Esophagus muscularis mucosa (tissue), 4 donors: Measurements from ENCODE around the gene CATSPERD. TPM values are rescaled to one million over a fixed set of nuclear protein-coding genes. Genes with fewer than 3 reads are reported as not detected.

Experiments
- DNase-seq: peaks from one replicate; pipeline ENCODE4 v3.0.0-alpha.2; 2017; ENCODE audit errors: extremely low spot score
- H3K27ac ChIP-seq, 4 donors: fragments of 200-600 bp; sonication (generic); replicated peaks in 1 of 4; 1 replicate in 3 of 4; 2 replicates in 1 of 4; pipeline ENCODE4 v1.5.1; 2016 to 2019; ENCODE audit warnings: mild to moderate bottlenecking in 1 of 4
- H3K27me3 ChIP-seq, 4 donors: fragments of 200-600 bp; sonication (generic); one replicate each; pipeline versions ENCODE4 v1.5.1 to v1.6.0; 2016 to 2019
- H3K36me3 ChIP-seq, 4 donors: fragments of 200-600 bp; sonication (generic); one replicate each; pipeline ENCODE4 v1.5.1; 2016 to 2019
- H3K4me1 ChIP-seq, 4 donors: fragments of 200-600 bp; sonication (generic); one replicate each; pipeline ENCODE4 v1.5.1; 2016 to 2019
- H3K4me3 ChIP-seq, 4 donors: fragments of 200-600 bp; sonication (generic); 1 replicate in 2 of 4; 2 replicates in 2 of 4; pipeline ENCODE4 v1.5.1; 2016 to 2019; ENCODE audit warnings: mild to moderate bottlenecking in 4 of 4, moderate library complexity in 1 of 4
- H3K9me3 ChIP-seq, 4 donors: fragments of 200-600 bp; sonication (generic); 1 replicate in 3 of 4; 2 replicates in 1 of 4; pipeline ENCODE4 v1.5.1; 2016 to 2019
- EP300 ChIP-seq: sonication (generic); formaldehyde crosslinking; IDR thresholded peaks from one replicate; pipeline ENCODE4 v1.6.1; 2017; ENCODE audit warnings: antibody characterized with exemption
- POLR2A ChIP-seq: fragments of 450-650 bp; IDR thresholded peaks from one replicate; pipeline ENCODE4 v1.6.1; 2017; ENCODE audit warnings: antibody characterized with exemption, moderate library complexity, mild to moderate bottlenecking, low read depth
- POLR2AphosphoS5 ChIP-seq, 2 donors: sonication (generic); formaldehyde crosslinking; IDR thresholded peaks; one replicate each; pipeline ENCODE4 v1.6.1; 2017; ENCODE audit warnings: antibody characterized with exemption in 2 of 2
- WGBS: methylation state at CpG from one replicate; pipeline ENCODE4 v1.1.5; 2018; 5-methylcytosine and 5-hydroxymethylcytosine counted together
- intact Hi-C: fragments of 100-400 bp; cut with DNase I; formaldehyde crosslinking; loops from one replicate; pipeline ENCODE4 v1.15.1; 2023
- total RNA-seq, 4 donors: library from RNA; depleted of rRNA; stranded (reverse); fragments of >200 nt; gene quantifications; one replicate each; pipeline versions ENCODE4 v1.1.0 to v1.2.1, GENCODE V29; 2016
- TF ChIP-seq, protein P1 (sequence below), 3 experiments: fragments of 200-600 bp in 2 of 3; fragments of 450-650 bp in 1 of 3; sonication (generic) in 2 of 3; IDR thresholded peaks; one replicate each; pipeline ENCODE4 v1.5.1; 2017 to 2019; ENCODE audit warnings: antibody characterized with exemption in 3 of 3, mild to moderate bottlenecking in 2 of 3, moderate library complexity in 1 of 3

CATSPERD gene
- total RNA-seq, 4 donors from 2014 or later: 0.19 TPM; not detected in 3

DNA sequence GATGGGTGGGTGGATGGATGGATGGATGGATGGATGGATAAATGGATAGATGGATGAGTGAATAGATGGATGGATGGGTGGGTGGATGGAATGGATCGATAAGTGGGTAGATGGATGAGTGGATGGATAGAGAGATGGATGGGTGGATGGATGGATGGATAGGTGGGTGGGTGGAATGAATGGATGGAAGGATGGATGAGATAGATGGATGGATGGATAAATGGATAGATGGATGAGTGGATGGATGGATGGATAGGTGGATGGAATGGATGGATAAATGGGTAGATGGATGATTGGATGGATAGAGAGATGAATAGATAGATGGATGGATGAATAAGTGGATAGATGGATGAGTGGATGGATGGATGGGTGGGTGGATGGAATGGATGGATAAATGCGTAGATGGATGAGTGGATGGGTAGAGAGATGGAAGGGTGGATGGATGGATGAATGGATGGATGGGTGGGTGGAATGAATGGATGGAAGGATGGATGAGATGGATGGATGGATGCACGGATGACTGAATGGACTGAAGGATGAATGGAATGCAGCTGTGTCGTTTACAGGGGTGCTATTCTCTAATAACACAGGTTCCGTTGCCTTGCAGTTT lies 42.3 kb downstream of the CATSPERD start:
- no peak overlapping the region for H3K27ac ChIP-seq
- H3K4me3 ChIP-seq: no peak overlapping the region
- no peak for DNase-seq
- 91% methylated on average over 5 of the region's 5 CpGs for WGBS
- TF ChIP-seq POLR2AphosphoS5 (IDR thresholded peaks at IDR 0.05) (no peak), EP300 (no peak), POLR2A (no peak)
- TF ChIP-seq, protein P1, sequence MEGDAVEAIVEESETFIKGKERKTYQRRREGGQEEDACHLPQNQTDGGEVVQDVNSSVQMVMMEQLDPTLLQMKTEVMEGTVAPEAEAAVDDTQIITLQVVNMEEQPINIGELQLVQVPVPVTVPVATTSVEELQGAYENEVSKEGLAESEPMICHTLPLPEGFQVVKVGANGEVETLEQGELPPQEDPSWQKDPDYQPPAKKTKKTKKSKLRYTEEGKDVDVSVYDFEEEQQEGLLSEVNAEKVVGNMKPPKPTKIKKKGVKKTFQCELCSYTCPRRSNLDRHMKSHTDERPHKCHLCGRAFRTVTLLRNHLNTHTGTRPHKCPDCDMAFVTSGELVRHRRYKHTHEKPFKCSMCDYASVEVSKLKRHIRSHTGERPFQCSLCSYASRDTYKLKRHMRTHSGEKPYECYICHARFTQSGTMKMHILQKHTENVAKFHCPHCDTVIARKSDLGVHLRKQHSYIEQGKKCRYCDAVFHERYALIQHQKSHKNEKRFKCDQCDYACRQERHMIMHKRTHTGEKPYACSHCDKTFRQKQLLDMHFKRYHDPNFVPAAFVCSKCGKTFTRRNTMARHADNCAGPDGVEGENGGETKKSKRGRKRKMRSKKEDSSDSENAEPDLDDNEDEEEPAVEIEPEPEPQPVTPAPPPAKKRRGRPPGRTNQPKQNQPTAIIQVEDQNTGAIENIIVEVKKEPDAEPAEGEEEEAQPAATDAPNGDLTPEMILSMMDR (IDR thresholded peaks at IDR 0.05): no peak
- H3K9me3 ChIP-seq: no peaks in the 10 kb centered on the region
- H3K27me3 ChIP-seq: peaks cover 0 to 5% (median 0%) of the 10 kb centered on the region in 4 donors
- no peaks in the 10 kb centered on the region for H3K36me3 ChIP-seq
- no peaks in the 10 kb centered on the region for H3K4me1 ChIP-seq
- intact Hi-C loops: no loop called here

DNA sequence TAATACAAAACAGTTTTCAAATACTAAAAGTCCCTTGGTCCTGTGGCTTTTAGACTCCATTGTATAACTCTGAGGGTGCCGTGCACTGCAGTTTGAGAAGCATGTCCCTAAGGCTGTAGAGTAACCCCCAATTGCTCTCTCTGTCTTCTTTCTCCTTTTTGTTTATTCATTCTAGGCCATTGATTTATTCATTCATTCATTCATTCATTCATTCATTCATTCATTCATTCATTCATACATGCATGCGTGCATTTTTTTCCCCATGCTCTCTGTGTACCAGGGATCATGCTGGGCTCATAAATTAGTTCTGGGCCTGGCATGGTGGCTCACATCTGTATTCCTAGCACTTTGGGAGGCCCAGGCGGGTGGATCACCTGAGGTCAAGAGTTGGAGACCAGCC lies 44.8 kb downstream of the CATSPERD start:
- DNase-seq: no peak
- Histone ChIP-seq H3K4me1 (no peaks in the 10 kb centered on the region), H3K27me3 (no peaks in the 10 kb centered on the region), H3K9me3 (no peaks in the 10 kb centered on the region), H3K4me3 (no peak overlapping the region), H3K36me3 (no peaks in the 10 kb centered on the region), H3K27ac (no peak overlapping the region)
- TF ChIP-seq EP300 (no peak), POLR2AphosphoS5 (IDR thresholded peaks at IDR 0.05) (no peak), POLR2A (no peak)
- TF ChIP-seq, protein P1 (IDR thresholded peaks at IDR 0.05): no peak
- intact Hi-C loops: no loop called here
- WGBS: 91% methylated on average over 3 of the region's 3 CpGs

DNA sequence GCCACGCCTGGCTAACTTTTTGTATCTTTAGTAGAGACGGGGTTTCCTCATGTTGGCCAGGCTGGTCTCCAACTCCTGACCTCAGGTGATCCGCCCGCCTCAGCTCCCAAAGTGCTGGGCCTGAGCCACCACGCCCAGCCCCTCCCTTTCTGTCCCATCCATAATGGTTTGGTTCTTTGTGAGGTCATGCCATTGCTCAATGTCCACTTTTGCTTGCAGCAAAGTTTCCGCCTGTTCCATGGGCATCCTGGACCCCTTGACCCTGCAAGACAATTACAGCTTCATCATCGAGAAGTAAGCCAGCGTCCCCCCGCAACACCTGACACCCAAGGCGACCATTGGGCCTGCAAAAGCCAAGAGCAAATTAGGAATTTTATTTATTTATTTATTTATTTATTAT lies 47.5 kb downstream of the CATSPERD start:
- no peak for DNase-seq
- Histone ChIP-seq H3K36me3 (no peaks in the 10 kb centered on the region), H3K9me3 (no peaks in the 10 kb centered on the region), H3K4me1 (no peaks in the 10 kb centered on the region), H3K4me3 (no peak overlapping the region), H3K27ac (no peak overlapping the region), H3K27me3 (no peaks in the 10 kb centered on the region)
- TF ChIP-seq EP300: no peak
- no peak for TF ChIP-seq POLR2A
- TF ChIP-seq, protein P1 (IDR thresholded peaks at IDR 0.05): no peak
- TF ChIP-seq POLR2AphosphoS5 (IDR thresholded peaks at IDR 0.05): no peak
- intact Hi-C loops: no loop called here
- 94% methylated on average over 10 of the region's 10 CpGs for WGBS

DNA sequence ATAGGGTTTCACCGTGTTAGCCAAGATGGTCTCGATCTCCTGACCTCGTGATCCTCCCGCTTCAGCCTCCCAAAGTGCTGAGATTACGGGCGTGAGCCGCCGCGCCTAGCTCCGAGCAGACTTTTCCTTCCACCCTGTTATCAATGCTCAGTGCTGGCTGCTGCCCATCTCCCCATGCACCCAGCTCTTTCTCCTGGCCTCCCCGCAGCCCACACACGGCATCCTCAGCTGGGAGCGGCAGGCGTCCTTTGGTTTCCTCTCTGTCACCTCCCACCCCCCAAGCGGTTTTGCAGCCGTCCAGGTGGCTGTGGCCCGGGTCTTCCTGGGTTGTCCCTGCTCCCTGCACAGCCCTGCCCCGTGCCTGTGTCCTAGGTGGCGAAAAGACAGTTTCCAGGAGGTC lies 52.0 kb downstream of the CATSPERD start:
- H3K9me3 ChIP-seq: no peaks in the 10 kb centered on the region
- H3K27me3 ChIP-seq: no peaks in the 10 kb centered on the region
- DNase-seq: no peak
- no peaks in the 10 kb centered on the region for H3K36me3 ChIP-seq
- intact Hi-C loops: no loop called here
- 84% methylated on average over 19 of the region's 19 CpGs for WGBS
- H3K4me1 ChIP-seq: peaks cover 0 to 15% (median 8%) of the 10 kb centered on the region in 4 donors
- H3K4me3 ChIP-seq: no peak overlapping the region
- no peak for TF ChIP-seq POLR2AphosphoS5 (IDR thresholded peaks at IDR 0.05)
- no peak overlapping the region for H3K27ac ChIP-seq

DNA sequence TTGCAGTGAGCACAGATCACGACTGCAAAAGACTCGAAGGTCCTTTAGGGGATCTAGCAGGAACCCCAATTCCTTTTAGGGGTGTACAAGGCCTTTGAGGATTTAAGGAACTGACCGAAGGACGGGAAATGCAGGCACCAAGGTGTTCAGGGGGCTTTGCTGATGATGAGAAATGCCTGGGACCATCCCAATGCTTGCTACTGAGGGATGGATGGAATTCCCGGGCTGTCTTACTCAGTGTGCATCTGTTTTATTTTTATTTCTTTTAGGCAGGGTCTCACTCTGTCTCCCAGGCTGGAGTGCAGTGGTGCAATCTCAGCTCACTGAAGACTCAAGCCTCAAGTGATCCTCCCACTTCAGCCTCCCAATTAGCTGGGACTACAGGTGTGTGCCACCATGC lies 52.8 kb downstream of the CATSPERD start:
- Histone ChIP-seq H3K27me3 (no peaks in the 10 kb centered on the region), H3K4me1 (peaks cover 0 to 15% (median 8%) of the 10 kb centered on the region in 4 donors), H3K36me3 (no peaks in the 10 kb centered on the region), H3K9me3 (no peaks in the 10 kb centered on the region), H3K4me3 (no peak overlapping the region), H3K27ac (peak overlapping the region in 1 of 4 donors; percentile 7)
- WGBS: 90% methylated on average over 5 of the region's 5 CpGs
- no peak for TF ChIP-seq EP300
- no peak for TF ChIP-seq POLR2A
- TF ChIP-seq, protein P1 (IDR thresholded peaks at IDR 0.05): no peak
- TF ChIP-seq POLR2AphosphoS5 (IDR thresholded peaks at IDR 0.05): no peak
- DNase-seq: no peak
- intact Hi-C loops: no loop called here
